Ishikawa (cell line): Measurements from ENCODE around the gene INO80D.

ENCODE experiments used
- CEBPB ChIP-seq: IDR thresholded peaks from 2 replicates; pipeline ENCODE4 v1.6.1; 2012
- CREB1 ChIP-seq: IDR thresholded peaks from 2 replicates; pipeline ENCODE4 v1.6.1; 2012; ENCODE audit warnings: low read depth
- EGR1 ChIP-seq: IDR thresholded peaks from 2 replicates; pipeline ENCODE4 v1.6.1; 2012
- EP300 ChIP-seq: IDR thresholded peaks from 2 replicates; pipeline ENCODE4 v1.6.1; 2012; ENCODE audit warnings: borderline replicate concordance
- FOXM1 ChIP-seq: IDR thresholded peaks from 2 replicates; pipeline ENCODE4 v1.6.1; 2012; ENCODE audit warnings: low read depth, borderline replicate concordance
- MAX ChIP-seq: IDR thresholded peaks from 2 replicates; pipeline ENCODE4 v1.6.1; 2012
- NFIC ChIP-seq: IDR thresholded peaks from 2 replicates; pipeline ENCODE4 v1.6.1; 2012
- RAD21 ChIP-seq: IDR thresholded peaks from 2 replicates; pipeline ENCODE4 v1.6.1; 2012; ENCODE audit warnings: low read depth
- REST ChIP-seq: IDR thresholded peaks from 2 replicates; pipeline ENCODE4 v1.6.1; 2012; ENCODE audit warnings: low read depth, mild to moderate bottlenecking
- TAF1 ChIP-seq: IDR thresholded peaks from 2 replicates; pipeline ENCODE4 v1.6.1; 2012; ENCODE audit warnings: low read depth, mild to moderate bottlenecking
- TCF12 ChIP-seq: IDR thresholded peaks from 2 replicates; pipeline ENCODE4 v1.6.1; 2012; ENCODE audit warnings: low read depth
- TEAD4 ChIP-seq: IDR thresholded peaks from 2 replicates; pipeline ENCODE4 v1.6.1; 2012
- USF1 ChIP-seq: IDR thresholded peaks from 2 replicates; pipeline ENCODE4 v1.6.1; 2012
- YY1 ChIP-seq: IDR thresholded peaks from 2 replicates; pipeline ENCODE4 v1.6.1; 2012; ENCODE audit warnings: low read depth
- ZBTB7A ChIP-seq: IDR thresholded peaks from 2 replicates; pipeline ENCODE4 v1.6.1; 2012; ENCODE audit warnings: low read depth

Gene INO80D

GRCh38 chr2:205976120-205976814 is 109.7 kb downstream of the INO80D start:
- TF ChIP-seq FOXM1 (no peak), CEBPB (no peak), TCF12 (no peak), EGR1 (no peak), YY1 (no peak), MAX (no peak), RAD21 (no peak), REST (no peak)

- TF ChIP-seq CREB1 (no peak), REST (no peak), TAF1 (no peak), NFIC (no peak)
Observed at GRCh38 chr2:205975082-205975949, 110.7 kb downstream of the INO80D start.

- TF ChIP-seq USF1 (no peak), REST (no peak), TAF1 (no peak), MAX (no peak), NFIC (no peak), EGR1 (no peak), ZBTB7A (no peak), CREB1 (no peak), RAD21 (no peak), FOXM1 (no peak), TEAD4 (no peak), EP300 (no peak)
Observed at GRCh38 chr2:205972113-205972512, 113.9 kb downstream of the INO80D start.

- TF ChIP-seq TCF12 (no peak), NFIC (no peak), RAD21 (no peak), EGR1 (no peak), USF1 (no peak), ZBTB7A (no peak), EP300 (no peak), CREB1 (no peak), FOXM1 (no peak)
Observed at GRCh38 chr2:205970348-205970747, 115.6 kb downstream of the INO80D start.

GRCh38 chr2:205969584-205969983 is 116.4 kb downstream of the INO80D start:
- TF ChIP-seq YY1 = no peak
- no peak for TF ChIP-seq TEAD4
- TF ChIP-seq FOXM1 = no peak
- no peak for TF ChIP-seq RAD21
- TF ChIP-seq NFIC = no peak
- TF ChIP-seq EGR1 = no peak
- no peak for TF ChIP-seq CEBPB
- no peak for TF ChIP-seq TAF1
- no peak for TF ChIP-seq ZBTB7A
- TF ChIP-seq EP300 = no peak
- TF ChIP-seq CREB1 = no peak
- no peak for TF ChIP-seq USF1
- no peak for TF ChIP-seq REST
- TF ChIP-seq MAX = no peak
- no peak for TF ChIP-seq TCF12
